AML-193 (cell line): ENCODE data around the gene C1orf122.

Source experiments
- DNase-seq, 2 experiments: peaks; one replicate each; lab custom pipeline; 2025; lab: John Stamatoyannopoulos, UW

Gene C1orf122

GRCh38 chr1:37845049-37845646, 37.6 kb downstream of the C1orf122 start:
- no peak for DNase-seq

DNA sequence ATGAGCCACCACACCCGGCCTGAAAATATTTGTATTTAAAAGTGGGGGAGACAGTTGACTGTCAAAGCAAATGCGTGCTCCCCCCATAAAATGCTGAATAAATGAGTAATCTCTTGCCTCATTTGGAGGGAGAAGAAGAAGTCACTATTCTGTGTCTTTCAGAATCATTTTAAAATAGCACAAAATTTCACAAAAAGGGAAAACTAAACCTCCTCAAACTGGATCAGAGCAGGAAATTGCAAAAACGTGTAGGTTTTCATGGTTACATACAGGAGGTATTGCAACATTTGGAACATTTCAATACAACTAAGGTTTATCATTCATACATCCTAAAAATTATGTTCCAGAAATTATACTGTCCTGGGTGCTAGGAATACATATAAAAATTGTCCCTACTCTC, 38.2 kb downstream of the C1orf122 start:
- DNase-seq, result peak; percentile 86 to 90

DNA sequence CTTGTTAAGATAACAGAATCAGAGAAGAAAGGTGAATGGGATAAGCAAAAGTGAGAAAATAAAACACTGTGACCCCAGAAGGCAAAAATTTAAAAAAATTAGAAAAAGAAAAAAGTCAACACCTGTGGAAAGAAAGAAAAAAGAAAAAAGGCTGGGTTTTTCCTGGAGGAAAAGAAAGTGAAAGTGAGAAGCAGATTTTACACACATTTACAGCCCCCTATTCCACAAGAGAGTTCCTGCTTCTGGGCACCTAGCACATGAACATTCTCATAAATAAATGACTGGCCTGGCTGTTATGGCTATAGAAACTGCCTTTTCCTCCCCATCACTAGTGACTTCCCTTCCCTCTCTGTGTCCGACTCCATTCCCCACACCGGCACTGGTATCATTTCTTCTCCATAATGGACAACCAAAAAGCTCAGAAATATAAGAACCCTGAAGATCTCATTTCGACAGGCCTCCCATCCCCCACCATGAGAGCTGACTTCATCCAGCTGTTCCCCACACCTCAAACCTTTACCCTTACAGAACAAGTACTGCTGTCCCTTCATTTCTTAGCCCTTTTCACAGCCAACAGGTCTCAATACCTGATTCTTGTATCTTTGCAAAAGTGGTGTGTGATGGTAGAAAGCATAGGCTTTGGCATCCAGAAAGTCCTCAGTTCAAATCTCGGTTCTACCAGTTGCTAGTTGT, 39.2 kb downstream of the C1orf122 start:
- no peak for DNase-seq

DNA sequence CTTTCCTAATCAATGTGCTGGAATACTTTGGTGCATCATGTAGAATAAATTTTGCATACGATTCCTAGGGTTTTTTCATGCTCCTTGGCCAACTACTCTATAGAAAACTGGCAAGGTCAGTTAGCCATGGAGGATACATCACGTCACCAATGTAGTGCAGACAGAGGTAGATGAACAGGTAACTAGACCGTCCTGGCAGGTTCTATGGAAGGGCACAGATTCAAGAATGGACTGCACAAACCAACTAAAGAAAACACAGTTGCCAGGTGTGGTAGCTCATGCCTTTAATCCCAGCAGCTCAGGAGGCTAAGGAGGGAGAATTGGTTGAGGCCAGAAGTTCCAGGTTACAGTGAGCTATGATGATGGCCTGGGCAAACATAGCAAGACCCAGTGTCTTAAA, 41.9 kb downstream of the C1orf122 start:
- DNase-seq, result no peak

DNA sequence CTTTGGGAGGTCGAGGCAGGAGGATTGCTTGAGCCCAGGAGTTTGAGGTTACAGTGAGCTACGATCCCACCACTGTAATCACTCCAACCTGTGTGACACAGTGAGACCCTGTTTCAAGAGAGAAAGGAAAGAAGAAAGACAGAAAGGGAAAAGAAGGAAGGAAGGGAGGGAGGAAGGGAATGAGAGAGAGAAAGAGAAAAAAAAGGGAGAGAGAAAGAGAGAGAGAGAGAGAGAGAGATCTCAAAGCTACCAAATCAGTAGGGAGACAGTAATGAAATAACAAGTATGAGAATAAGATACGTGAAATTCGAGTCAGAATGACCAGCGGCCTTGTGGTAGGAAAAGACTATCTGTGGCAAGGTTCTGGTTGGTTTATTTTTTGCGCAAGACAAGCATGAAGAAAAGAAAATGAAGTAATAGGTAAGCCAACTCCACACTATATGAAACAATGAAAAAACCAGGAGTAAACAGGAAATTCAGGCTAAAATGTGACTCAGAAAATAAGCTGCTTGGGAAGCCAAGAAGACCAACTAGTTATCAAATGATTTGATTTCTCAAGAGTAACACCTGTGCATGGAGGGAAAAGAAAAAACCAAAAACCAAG, 42.9 kb downstream of the C1orf122 start:
- DNase-seq, result peak; percentile 63 to 71

- no peak for DNase-seq
These were observed 43.7 kb downstream of the C1orf122 start for GRCh38 chr1:37851262-37851661.

DNA sequence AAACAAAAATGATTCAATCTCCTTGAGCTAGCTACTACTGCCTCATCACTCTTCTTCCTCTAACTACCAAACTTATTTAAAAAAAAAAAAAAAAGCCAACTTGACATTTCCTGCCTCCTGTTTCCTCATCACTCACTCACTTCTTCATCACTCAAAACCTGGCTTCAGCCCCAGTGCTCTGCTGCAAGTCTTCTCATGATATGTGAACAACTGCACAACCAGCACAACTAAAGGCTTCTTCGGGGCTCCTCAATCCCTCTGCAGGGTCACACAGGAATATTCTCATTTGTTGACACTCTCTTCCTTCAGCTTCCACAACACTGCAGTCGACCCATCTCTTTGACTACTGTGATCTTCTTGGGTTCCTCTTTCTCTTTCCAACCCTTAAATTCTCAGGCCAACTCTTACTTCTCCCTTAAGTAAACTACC, 44.2 kb downstream of the C1orf122 start:
- DNase-seq, result peak; percentile 72 to 79

GRCh38 chr1:37853157-37853556, 45.6 kb downstream of the C1orf122 start:
- no peak for DNase-seq

GRCh38 chr1:37854406-37854805, 46.8 kb downstream of the C1orf122 start:
- DNase-seq, result no peak
